ENCODE results near the gene CALD1.
A peak's percentile ranks its signal among the peaks of the same experiment; 100 is the strongest.

CALD1 gene

GRCh38 chr7:134839298-134839697 is 59.9 kb downstream of the CALD1 start:
- H2BK120ac ChIP-seq (ENCODE audit: low read depth, low read length) = no peak overlapping the region
- no peaks in the 10 kb centered on the region for H3K9me3 ChIP-seq (ENCODE audit: control insufficient read depth, low read length)
- no peak overlapping the region for H3K18ac ChIP-seq (ENCODE audit: low read depth in 1 of 2, low read length in 2 of 2)
- peaks cover 13% of the 10 kb centered on the region for H3K79me1 ChIP-seq (replicated peaks; ENCODE audit: low read length, poor library complexity, severe bottlenecking)
- no peak overlapping the region for H3K27ac ChIP-seq (ENCODE audit: low read length, poor library complexity, severe bottlenecking)
- no peak for DNase-seq
- H3K23ac ChIP-seq (ENCODE audit: low read length in 2 of 2) = no peak overlapping the region
- no peak overlapping the region for H2BK12ac ChIP-seq (ENCODE audit: low read length in 2 of 2)
- no peaks in the 10 kb centered on the region for H3K27me3 ChIP-seq (ENCODE audit: control insufficient read depth in 1 of 2, insufficient read depth in 1 of 2, low read length in 2 of 2)
- no peak overlapping the region for H3K9ac ChIP-seq (ENCODE audit: low read length)
- no peak overlapping the region for H2AK5ac ChIP-seq (ENCODE audit: low read length, severe bottlenecking)
- H3K14ac ChIP-seq (ENCODE audit: low read length in 2 of 2) = no peak overlapping the region
- H3K4me2 ChIP-seq (ENCODE audit: low read length, poor library complexity, severe bottlenecking) = no peak overlapping the region
- H3K4me1 ChIP-seq (ENCODE audit: control insufficient read depth, insufficient read depth, low read depth, low read length) = peaks cover 5% of the 10 kb centered on the region
- no peak overlapping the region for H2BK15ac ChIP-seq (ENCODE audit: low read depth, poor library complexity, severe bottlenecking)
- H3K4ac ChIP-seq (ENCODE audit: low read depth in 1 of 2, low read length in 2 of 2) = no peak overlapping the region
- no peak overlapping the region for H2AFZ ChIP-seq (ENCODE audit: low read depth, low read length)
- no peak overlapping the region for H4K8ac ChIP-seq (ENCODE audit: low read length)
- H4K91ac ChIP-seq (ENCODE audit: low read length) = no peak overlapping the region
- no peak overlapping the region for H2BK5ac ChIP-seq (ENCODE audit: low read depth, low read length, poor library complexity, severe bottlenecking)
- no peak overlapping the region for H3K4me3 ChIP-seq (ENCODE audit: insufficient read depth in 1 of 2, low read depth in 1 of 2, low read length in 2 of 2)
- H3K36me3 ChIP-seq (ENCODE audit: control insufficient read depth in 1 of 2, insufficient read depth in 2 of 2, low read depth in 1 of 2, low read length in 2 of 2) = peaks cover 3 to 8% of the 10 kb centered on the region in 2 experiments

- no peak for DNase-seq
- Histone ChIP-seq H3K36me3 (ENCODE audit: control insufficient read depth in 1 of 2, insufficient read depth in 2 of 2, low read depth in 1 of 2, low read length in 2 of 2) (peaks cover 12 to 35% of the 10 kb centered on the region in 2 experiments), H2BK15ac (ENCODE audit: low read depth, poor library complexity, severe bottlenecking) (no peak overlapping the region), H4K91ac (ENCODE audit: low read length) (peak overlapping the region; percentile 36), H3K4ac (ENCODE audit: low read depth in 1 of 2, low read length in 2 of 2) (no peak overlapping the region), H2BK12ac (ENCODE audit: low read length in 2 of 2) (peak overlapping the region in 1 of 2 experiments; percentile 40), H3K14ac (ENCODE audit: low read length in 2 of 2) (no peak overlapping the region), H4K8ac (ENCODE audit: low read length) (peak overlapping the region; percentile 51), H3K27ac (ENCODE audit: low read length, poor library complexity, severe bottlenecking) (no peak overlapping the region), H3K4me1 (ENCODE audit: control insufficient read depth, insufficient read depth, low read depth, low read length) (peaks cover 3% of the 10 kb centered on the region), H2BK5ac (ENCODE audit: low read depth, low read length, poor library complexity, severe bottlenecking) (no peak overlapping the region), H3K4me2 (ENCODE audit: low read length, poor library complexity, severe bottlenecking) (no peak overlapping the region), H2AK5ac (ENCODE audit: low read length, severe bottlenecking) (no peak overlapping the region), H3K4me3 (ENCODE audit: insufficient read depth in 1 of 2, low read depth in 1 of 2, low read length in 2 of 2) (no peak overlapping the region), H3K18ac (ENCODE audit: low read depth in 1 of 2, low read length in 2 of 2) (peak overlapping the region in 1 of 2 experiments; percentile 45), H2BK120ac (ENCODE audit: low read depth, low read length) (no peak overlapping the region), H2AFZ (ENCODE audit: low read depth, low read length) (no peak overlapping the region), H3K9me3 (ENCODE audit: control insufficient read depth, low read length) (no peaks in the 10 kb centered on the region), H3K23ac (ENCODE audit: low read length in 2 of 2) (no peak overlapping the region), H3K27me3 (ENCODE audit: control insufficient read depth in 1 of 2, insufficient read depth in 1 of 2, low read length in 2 of 2) (no peaks in the 10 kb centered on the region), H3K9ac (ENCODE audit: low read length) (peak overlapping the region; percentile 0), H3K79me1 (replicated peaks; ENCODE audit: low read length, poor library complexity, severe bottlenecking) (peaks cover 22% of the 10 kb centered on the region)
These were observed 62.6 kb downstream of the CALD1 start for GRCh38 chr7:134842062-134842461.

GRCh38 chr7:134842886-134843430 is 63.5 kb downstream of the CALD1 start:
- H3K9ac ChIP-seq (ENCODE audit: low read length) = peak overlapping the region; percentile 18
- H3K9me3 ChIP-seq (ENCODE audit: control insufficient read depth, low read length) = no peaks in the 10 kb centered on the region
- H3K27me3 ChIP-seq (ENCODE audit: control insufficient read depth in 1 of 2, insufficient read depth in 1 of 2, low read length in 2 of 2) = no peaks in the 10 kb centered on the region
- H2BK5ac ChIP-seq (ENCODE audit: low read depth, low read length, poor library complexity, severe bottlenecking) = no peak overlapping the region
- H3K27ac ChIP-seq (ENCODE audit: low read length, poor library complexity, severe bottlenecking) = no peak overlapping the region
- peak overlapping the region in 1 of 2 experiments; percentile 67 for H2BK12ac ChIP-seq (ENCODE audit: low read length in 2 of 2)
- no peak overlapping the region for H2AFZ ChIP-seq (ENCODE audit: low read depth, low read length)
- no peak overlapping the region for H2AK5ac ChIP-seq (ENCODE audit: low read length, severe bottlenecking)
- H3K79me1 ChIP-seq (replicated peaks; ENCODE audit: low read length, poor library complexity, severe bottlenecking) = peaks cover 25% of the 10 kb centered on the region
- H3K23ac ChIP-seq (ENCODE audit: low read length in 2 of 2) = no peak overlapping the region
- no peak overlapping the region for H3K4ac ChIP-seq (ENCODE audit: low read depth in 1 of 2, low read length in 2 of 2)
- H4K8ac ChIP-seq (ENCODE audit: low read length) = no peak overlapping the region
- no peak overlapping the region for H3K4me3 ChIP-seq (ENCODE audit: insufficient read depth in 1 of 2, low read depth in 1 of 2, low read length in 2 of 2)
- peaks cover 15 to 44% of the 10 kb centered on the region in 2 experiments for H3K36me3 ChIP-seq (ENCODE audit: control insufficient read depth in 1 of 2, insufficient read depth in 2 of 2, low read depth in 1 of 2, low read length in 2 of 2)
- no peak overlapping the region for H3K14ac ChIP-seq (ENCODE audit: low read length in 2 of 2)
- H3K18ac ChIP-seq (ENCODE audit: low read depth in 1 of 2, low read length in 2 of 2) = no peak overlapping the region
- H2BK15ac ChIP-seq (ENCODE audit: low read depth, poor library complexity, severe bottlenecking) = no peak overlapping the region
- H3K4me1 ChIP-seq (ENCODE audit: control insufficient read depth, insufficient read depth, low read depth, low read length) = peaks cover 3% of the 10 kb centered on the region
- no peak overlapping the region for H3K4me2 ChIP-seq (ENCODE audit: low read length, poor library complexity, severe bottlenecking)
- no peak overlapping the region for H4K91ac ChIP-seq (ENCODE audit: low read length)
- H2BK120ac ChIP-seq (ENCODE audit: low read depth, low read length) = no peak overlapping the region
- WGBS = 96% methylated on average over 8 of the region's 8 CpGs
- DNase-seq = no peak

- Histone ChIP-seq H3K4me3 (ENCODE audit: insufficient read depth in 1 of 2, low read depth in 1 of 2, low read length in 2 of 2) (no peak overlapping the region), H2BK5ac (ENCODE audit: low read depth, low read length, poor library complexity, severe bottlenecking) (no peak overlapping the region), H3K36me3 (ENCODE audit: control insufficient read depth in 1 of 2, insufficient read depth in 2 of 2, low read depth in 1 of 2, low read length in 2 of 2) (peaks cover 15 to 55% of the 10 kb centered on the region in 2 experiments), H2BK15ac (ENCODE audit: low read depth, poor library complexity, severe bottlenecking) (no peak overlapping the region), H4K91ac (ENCODE audit: low read length) (no peak overlapping the region), H3K79me1 (replicated peaks; ENCODE audit: low read length, poor library complexity, severe bottlenecking) (peaks cover 25% of the 10 kb centered on the region), H4K8ac (ENCODE audit: low read length) (no peak overlapping the region), H2BK12ac (ENCODE audit: low read length in 2 of 2) (no peak overlapping the region), H3K27me3 (ENCODE audit: control insufficient read depth in 1 of 2, insufficient read depth in 1 of 2, low read length in 2 of 2) (no peaks in the 10 kb centered on the region), H2AK5ac (ENCODE audit: low read length, severe bottlenecking) (no peak overlapping the region), H3K14ac (ENCODE audit: low read length in 2 of 2) (no peak overlapping the region), H2BK120ac (ENCODE audit: low read depth, low read length) (no peak overlapping the region), H2AFZ (ENCODE audit: low read depth, low read length) (no peak overlapping the region), H3K27ac (ENCODE audit: low read length, poor library complexity, severe bottlenecking) (no peak overlapping the region), H3K23ac (ENCODE audit: low read length in 2 of 2) (no peak overlapping the region), H3K4me2 (ENCODE audit: low read length, poor library complexity, severe bottlenecking) (no peak overlapping the region), H3K4me1 (ENCODE audit: control insufficient read depth, insufficient read depth, low read depth, low read length) (peaks cover 3% of the 10 kb centered on the region), H3K4ac (ENCODE audit: low read depth in 1 of 2, low read length in 2 of 2) (no peak overlapping the region), H3K9ac (ENCODE audit: low read length) (no peak overlapping the region), H3K9me3 (ENCODE audit: control insufficient read depth, low read length) (no peaks in the 10 kb centered on the region), H3K18ac (ENCODE audit: low read depth in 1 of 2, low read length in 2 of 2) (no peak overlapping the region)
- DNase-seq = no peak
These were observed 64.8 kb downstream of the CALD1 start for GRCh38 chr7:134844200-134844599.
